ENCODE results near the gene EVX2. TPM values are rescaled to one million over a fixed set of nuclear protein-coding genes. Genes with fewer than 3 reads are reported as not detected.

Gene EVX2
- total and polyA plus RNA-seq, 2 of the 13 experiments (the other 11 are each of a cell fraction or from before 2014, with no cell fraction given): not detected

DNA sequence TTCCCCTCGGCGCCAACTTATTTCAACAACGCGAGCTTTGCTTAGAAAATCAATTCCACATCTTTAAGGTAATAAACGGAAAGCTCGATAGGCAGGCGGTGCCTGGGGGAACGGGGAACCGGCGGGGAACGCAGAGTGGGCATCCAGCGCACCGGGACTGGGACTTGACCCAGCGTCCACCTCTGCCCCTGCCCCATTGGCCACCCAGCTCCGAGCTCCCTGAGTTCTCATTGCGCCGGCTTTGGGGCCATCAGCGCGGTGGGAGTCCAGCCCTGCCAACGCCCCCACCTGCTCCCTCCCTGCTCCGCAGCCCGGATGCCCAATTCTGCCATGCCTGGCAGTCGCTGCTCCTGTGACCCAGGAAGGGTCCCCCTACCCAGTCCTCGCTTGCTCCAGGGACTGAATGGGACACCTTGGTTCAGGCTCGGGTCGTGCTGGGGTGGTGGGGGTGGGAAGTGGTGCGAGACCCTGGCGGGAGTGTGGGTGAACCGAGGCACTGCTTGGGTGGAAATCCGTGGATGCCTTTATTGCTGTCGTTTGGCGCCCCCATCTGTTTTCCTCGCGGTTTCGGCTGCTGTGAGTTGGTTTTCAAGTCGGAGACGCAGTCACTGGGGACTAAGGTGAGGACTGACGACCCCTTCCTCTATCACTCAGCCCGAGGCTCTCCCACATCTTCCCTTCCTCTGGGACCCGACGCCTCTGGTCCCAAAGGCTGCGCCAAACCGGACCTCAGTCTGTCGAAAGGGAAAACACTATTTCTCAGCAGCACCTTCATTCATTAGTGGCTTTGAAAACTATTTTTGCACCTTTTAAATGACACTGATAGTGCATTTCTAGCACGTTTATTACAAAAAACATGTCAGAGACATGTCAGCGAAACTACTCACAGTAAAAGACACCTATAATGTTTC lies 2.4 kb upstream of the EVX2 start (continued):
- TF ChIP-seq SOX6 (IDR thresholded peaks at IDR 0.05): no peak
- TF ChIP-seq SOX6 (CRISPR knock-in tag; IDR thresholded peaks at IDR 0.05): no peak
- 0 out of 2 replicates have a peak, but pooled peaks have one; percentile 32 for TF ChIP-seq ZNF138 (CRISPR knock-in tag; IDR thresholded peaks at IDR 0.05; ENCODE audit: low read depth)
- TF ChIP-seq ZFAT (CRISPR knock-in tag; conservative IDR thresholded peaks at IDR 0.05): no peak
- no peak for TF ChIP-seq MEF2D (CRISPR knock-in tag; IDR thresholded peaks at IDR 0.05)
- TF ChIP-seq, protein P1, sequence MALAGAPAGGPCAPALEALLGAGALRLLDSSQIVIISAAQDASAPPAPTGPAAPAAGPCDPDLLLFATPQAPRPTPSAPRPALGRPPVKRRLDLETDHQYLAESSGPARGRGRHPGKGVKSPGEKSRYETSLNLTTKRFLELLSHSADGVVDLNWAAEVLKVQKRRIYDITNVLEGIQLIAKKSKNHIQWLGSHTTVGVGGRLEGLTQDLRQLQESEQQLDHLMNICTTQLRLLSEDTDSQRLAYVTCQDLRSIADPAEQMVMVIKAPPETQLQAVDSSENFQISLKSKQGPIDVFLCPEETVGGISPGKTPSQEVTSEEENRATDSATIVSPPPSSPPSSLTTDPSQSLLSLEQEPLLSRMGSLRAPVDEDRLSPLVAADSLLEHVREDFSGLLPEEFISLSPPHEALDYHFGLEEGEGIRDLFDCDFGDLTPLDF (CRISPR knock-in tag; IDR thresholded peaks at IDR 0.05): no peak
- no peak for TF ChIP-seq ZNF224 (CRISPR knock-in tag; IDR thresholded peaks at IDR 0.05)
- peak; percentile 14; the same call in 1 of the 2 replicates for TF ChIP-seq GABPB1 (CRISPR knock-in tag; IDR thresholded peaks at IDR 0.05)
- TF ChIP-seq MTA3 (CRISPR knock-in tag; IDR thresholded peaks at IDR 0.05): no peak
- no peak for TF ChIP-seq SKIL (CRISPR knock-in tag; IDR thresholded peaks at IDR 0.05; ENCODE audit: borderline replicate concordance)
- TF ChIP-seq RARA (CRISPR knock-in tag; IDR thresholded peaks at IDR 0.05): no peak
- TF ChIP-seq AGO2 (optimal IDR thresholded peaks at IDR 0.05; ENCODE audit: low read depth, low read length): no peak
- no peak for TF ChIP-seq TERF1 (CRISPR knock-in tag; IDR thresholded peaks at IDR 0.05)
- no peak for TF ChIP-seq ZSCAN21 (CRISPR knock-in tag; IDR thresholded peaks at IDR 0.05; ENCODE audit: borderline replicate concordance)
- no peak for TF ChIP-seq PRMT3 (CRISPR knock-in tag; IDR thresholded peaks at IDR 0.05; ENCODE audit: borderline replicate concordance, low read depth)
- no peak for TF ChIP-seq SETDB1 (CRISPR knock-in tag; IDR thresholded peaks at IDR 0.05; ENCODE audit: borderline replicate concordance)
- TF ChIP-seq XRCC5 (optimal IDR thresholded peaks at IDR 0.05; ENCODE audit: low read length): peak; percentile 70
- no peak for TF ChIP-seq GZF1 (CRISPR knock-in tag; IDR thresholded peaks at IDR 0.05)
- no peak for TF ChIP-seq CREBL2 (CRISPR knock-in tag; IDR thresholded peaks at IDR 0.05; ENCODE audit: borderline replicate concordance)
- no peak for TF ChIP-seq SNRNP70 (IDR thresholded peaks at IDR 0.05; ENCODE audit: low read depth, low read length)
- no peak for TF ChIP-seq E2F5 (CRISPR knock-in tag; conservative IDR thresholded peaks at IDR 0.05)
- TF ChIP-seq ZNF543 (CRISPR knock-in tag; IDR thresholded peaks at IDR 0.05): no peak
- TF ChIP-seq ZFP37 (CRISPR knock-in tag; IDR thresholded peaks at IDR 0.05; ENCODE audit: borderline replicate concordance): no peak

Measured in HepG2 (cell line).